ENCODE results near the gene CYFIP1.
A peak's percentile ranks its signal among the peaks of the same experiment; 100 is the strongest.

The CYFIP1 gene

DNA sequence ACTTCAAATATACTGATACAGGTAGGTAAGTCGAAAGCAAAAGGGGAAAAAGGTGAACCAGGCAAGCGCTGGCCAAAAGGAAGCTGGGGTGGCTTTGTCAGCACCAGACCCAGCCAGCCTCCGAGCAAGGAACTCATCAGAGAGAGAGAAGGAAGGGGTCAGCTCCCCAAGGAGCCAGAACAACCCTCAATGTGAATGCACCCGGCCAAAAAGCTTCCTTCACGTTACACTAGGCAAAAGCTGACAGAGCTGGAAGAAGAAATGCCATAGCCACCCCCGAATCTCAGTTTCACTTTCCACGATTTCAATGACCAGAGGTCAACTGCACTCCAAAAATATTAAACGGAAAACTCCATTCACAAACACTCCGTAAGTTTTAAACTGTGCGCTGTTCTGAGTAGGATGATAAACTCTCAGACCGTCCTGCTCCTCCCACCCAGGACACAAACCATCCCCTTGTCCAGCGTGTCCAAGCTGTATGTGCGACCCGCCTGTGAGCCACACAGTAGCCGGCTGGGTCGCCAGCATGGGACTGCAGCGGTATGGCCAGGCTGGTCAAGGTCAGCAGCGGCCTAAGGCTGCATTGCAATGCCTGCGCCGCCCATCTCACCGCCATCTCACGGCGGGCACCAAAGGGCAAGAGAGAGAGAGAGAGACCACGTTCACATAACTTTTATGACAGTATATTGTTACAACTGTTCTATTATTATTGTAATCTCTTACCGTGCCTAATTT, 29.7 kb downstream of the CYFIP1 start:
- no peak overlapping the region for H3K4me3 ChIP-seq (ENCODE audit: low read depth, low read length)
- in situ Hi-C loops (cut with HindIII; ENCODE audit: low sequenced_read_pairs): no loop called here
- TF ChIP-seq, protein P1, sequence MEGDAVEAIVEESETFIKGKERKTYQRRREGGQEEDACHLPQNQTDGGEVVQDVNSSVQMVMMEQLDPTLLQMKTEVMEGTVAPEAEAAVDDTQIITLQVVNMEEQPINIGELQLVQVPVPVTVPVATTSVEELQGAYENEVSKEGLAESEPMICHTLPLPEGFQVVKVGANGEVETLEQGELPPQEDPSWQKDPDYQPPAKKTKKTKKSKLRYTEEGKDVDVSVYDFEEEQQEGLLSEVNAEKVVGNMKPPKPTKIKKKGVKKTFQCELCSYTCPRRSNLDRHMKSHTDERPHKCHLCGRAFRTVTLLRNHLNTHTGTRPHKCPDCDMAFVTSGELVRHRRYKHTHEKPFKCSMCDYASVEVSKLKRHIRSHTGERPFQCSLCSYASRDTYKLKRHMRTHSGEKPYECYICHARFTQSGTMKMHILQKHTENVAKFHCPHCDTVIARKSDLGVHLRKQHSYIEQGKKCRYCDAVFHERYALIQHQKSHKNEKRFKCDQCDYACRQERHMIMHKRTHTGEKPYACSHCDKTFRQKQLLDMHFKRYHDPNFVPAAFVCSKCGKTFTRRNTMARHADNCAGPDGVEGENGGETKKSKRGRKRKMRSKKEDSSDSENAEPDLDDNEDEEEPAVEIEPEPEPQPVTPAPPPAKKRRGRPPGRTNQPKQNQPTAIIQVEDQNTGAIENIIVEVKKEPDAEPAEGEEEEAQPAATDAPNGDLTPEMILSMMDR (IDR thresholded peaks at IDR 0.05; ENCODE audit: low read depth, low read length): no peak

DNA sequence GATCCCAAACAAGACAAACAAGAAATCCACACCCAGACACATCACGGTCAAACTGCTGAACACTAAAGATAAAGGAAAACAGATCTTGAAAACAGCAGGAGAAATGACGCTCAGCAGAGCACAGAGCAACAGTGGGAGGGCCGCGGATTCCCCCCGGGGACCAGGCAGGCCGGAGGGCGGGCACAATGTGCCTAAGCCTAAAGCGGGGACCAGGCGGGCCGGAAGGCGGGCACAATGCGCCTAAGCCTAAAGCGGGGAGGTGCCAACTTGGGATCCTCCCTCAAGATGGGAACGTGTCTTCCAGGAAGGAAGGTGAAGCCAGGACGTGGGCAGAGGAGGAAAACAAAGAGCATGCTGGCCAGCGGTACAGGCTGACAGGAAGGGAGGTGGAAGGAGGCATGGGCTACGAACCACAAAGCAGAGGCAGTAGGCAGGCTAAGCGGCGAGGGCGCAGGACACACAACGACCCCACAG, 31.1 kb downstream of the CYFIP1 start:
- peak overlapping the region; percentile 15 for H3K4me3 ChIP-seq (ENCODE audit: low read depth, low read length)
- in situ Hi-C loops (cut with HindIII; ENCODE audit: low sequenced_read_pairs): no loop called here
- peak; percentile 62 for DNase-seq (ENCODE audit: low read depth, low spot score)

More for the DNA sequence above, 29.7 kb downstream of the CYFIP1 start:
- DNase-seq (ENCODE audit: low read depth, low spot score): no peak

DNA sequence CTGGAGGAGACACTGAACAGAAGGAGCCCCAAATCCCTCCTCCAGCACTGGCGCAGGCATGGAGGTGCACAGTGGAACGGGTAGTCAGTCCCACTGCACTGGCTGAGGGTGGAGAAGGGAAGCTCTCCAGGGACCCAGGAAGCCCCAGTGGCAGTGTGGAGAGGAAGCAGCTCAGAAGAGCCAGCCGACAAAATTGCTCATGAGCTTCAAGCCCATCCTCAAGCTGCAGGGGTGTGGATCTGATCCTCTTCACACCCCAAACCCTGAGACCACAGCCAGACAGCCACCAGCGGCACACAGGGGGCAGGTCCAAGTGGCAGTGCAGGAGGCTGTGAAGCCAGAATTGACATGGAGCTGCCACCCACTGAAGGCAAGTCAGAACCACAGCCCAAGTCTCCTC, 32.1 kb downstream of the CYFIP1 start:
- no peak overlapping the region for H3K4me3 ChIP-seq (ENCODE audit: low read depth, low read length)
- TF ChIP-seq, protein P1 (IDR thresholded peaks at IDR 0.05; ENCODE audit: low read depth, low read length): no peak
- DNase-seq (ENCODE audit: low read depth, low spot score): no peak
- in situ Hi-C loops (cut with HindIII; ENCODE audit: low sequenced_read_pairs): no loop called here

More for the DNA sequence above, 31.1 kb downstream of the CYFIP1 start:
- TF ChIP-seq, protein P1 (IDR thresholded peaks at IDR 0.05; ENCODE audit: low read depth, low read length): no peak

DNA sequence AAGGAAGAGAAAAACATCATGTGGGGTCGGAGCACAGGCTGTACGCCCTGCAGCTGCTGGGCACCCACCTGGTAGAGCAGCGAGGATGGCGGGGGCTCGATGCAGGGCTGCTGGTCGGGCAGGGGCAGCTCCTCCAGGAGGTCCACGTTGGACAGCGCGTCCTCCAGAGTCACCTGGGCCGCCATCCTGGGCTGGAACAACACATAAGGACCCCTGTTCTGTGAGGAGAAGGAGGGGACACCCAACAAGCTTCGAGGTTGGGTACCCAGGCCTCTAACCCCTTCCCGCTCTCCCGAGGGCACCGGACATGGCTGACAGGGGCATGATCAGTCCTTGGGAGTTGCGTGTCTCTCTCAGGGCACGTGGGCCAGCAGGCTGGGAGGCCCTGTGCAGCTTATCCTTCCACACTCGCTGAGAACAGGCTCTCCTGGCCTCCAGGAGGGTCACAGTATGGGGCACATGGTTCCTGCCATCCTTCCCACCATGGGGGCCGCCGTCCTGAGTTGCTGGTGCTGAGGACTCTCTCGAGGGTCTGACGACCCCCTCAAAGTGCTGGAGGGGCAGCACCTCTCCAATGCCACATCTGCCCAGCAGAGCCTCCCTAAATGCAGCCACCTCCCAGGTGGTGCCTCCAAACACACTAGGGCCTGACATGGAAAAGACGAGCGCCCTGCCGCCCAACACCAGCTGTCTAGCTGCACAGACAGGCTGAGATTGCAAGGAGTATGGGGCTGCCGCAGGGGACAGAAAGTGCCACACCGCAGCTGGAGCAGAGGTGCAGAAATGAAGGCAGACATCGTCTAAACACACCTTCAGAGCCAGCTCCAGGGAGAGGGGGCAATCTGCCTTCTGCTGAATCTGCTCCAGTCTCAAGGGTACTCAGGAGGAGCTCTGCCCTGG, 32.8 kb downstream of the CYFIP1 start:
- in situ Hi-C loops (cut with HindIII; ENCODE audit: low sequenced_read_pairs): no loop called here
- TF ChIP-seq, protein P1 (IDR thresholded peaks at IDR 0.05; ENCODE audit: low read depth, low read length): no peak
- H3K4me3 ChIP-seq (ENCODE audit: low read depth, low read length): no peak overlapping the region
- no peak for DNase-seq (ENCODE audit: low read depth, low spot score)

DNA sequence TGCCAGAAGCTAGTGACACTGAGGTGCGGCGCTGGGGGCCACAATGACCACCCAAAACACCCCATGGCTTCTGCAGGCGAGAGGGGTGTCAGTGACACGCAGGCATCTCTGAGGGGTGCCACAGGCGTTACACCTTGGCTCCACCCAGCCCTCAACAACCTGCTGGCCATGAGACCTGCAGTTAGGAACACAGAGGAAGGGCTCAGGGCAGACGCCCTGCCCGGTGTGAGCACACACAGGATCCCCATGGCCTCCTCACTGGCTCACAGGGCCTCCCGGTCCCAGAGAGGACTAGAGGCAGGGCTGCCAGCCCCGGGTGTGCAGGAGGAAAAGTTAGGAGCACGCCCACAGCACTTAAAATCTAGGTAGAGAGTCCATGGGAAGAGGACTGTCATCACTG, 35.1 kb downstream of the CYFIP1 start:
- TF ChIP-seq, protein P1 (IDR thresholded peaks at IDR 0.05; ENCODE audit: low read depth, low read length): no peak
- no peak overlapping the region for H3K4me3 ChIP-seq (ENCODE audit: low read depth, low read length)
- in situ Hi-C loops (cut with HindIII; ENCODE audit: low sequenced_read_pairs): no loop called here
- DNase-seq (ENCODE audit: low read depth, low spot score): no peak

DNA sequence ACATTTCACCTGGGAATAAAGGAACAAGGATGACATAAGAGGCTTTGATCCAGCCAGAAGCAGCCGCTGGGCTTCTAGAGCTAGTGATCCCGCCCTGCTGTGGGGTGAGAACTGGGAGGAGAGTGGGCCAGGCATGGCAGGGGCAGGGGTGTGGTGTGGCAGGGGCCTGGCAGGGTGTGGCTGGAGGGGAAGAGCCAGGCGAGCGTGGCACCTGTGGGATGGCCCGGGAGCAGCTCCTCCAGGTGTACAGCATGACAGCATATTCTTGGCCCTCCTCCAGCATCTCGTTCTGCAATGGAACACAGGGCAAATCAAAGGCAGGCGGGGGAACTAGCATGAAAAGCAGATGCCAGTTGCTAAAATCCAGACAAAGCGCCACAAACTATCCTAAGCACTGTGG, 35.5 kb downstream of the CYFIP1 start:
- in situ Hi-C loops (cut with HindIII; ENCODE audit: low sequenced_read_pairs): no loop called here
- DNase-seq (ENCODE audit: low read depth, low spot score): no peak
- TF ChIP-seq, protein P1 (IDR thresholded peaks at IDR 0.05; ENCODE audit: low read depth, low read length): no peak
- H3K4me3 ChIP-seq (ENCODE audit: low read depth, low read length): no peak overlapping the region
